ENCODE results near the gene MINDY2. TPM values are rescaled to one million over a fixed set of nuclear protein-coding genes. Genes with fewer than 3 reads are reported as not detected.
A peak's percentile ranks its signal among the peaks of the same experiment; 100 is the strongest.

The MINDY2 gene
- total RNA-seq, 1 donor from 2014 or later: 25.0 TPM

DNA sequence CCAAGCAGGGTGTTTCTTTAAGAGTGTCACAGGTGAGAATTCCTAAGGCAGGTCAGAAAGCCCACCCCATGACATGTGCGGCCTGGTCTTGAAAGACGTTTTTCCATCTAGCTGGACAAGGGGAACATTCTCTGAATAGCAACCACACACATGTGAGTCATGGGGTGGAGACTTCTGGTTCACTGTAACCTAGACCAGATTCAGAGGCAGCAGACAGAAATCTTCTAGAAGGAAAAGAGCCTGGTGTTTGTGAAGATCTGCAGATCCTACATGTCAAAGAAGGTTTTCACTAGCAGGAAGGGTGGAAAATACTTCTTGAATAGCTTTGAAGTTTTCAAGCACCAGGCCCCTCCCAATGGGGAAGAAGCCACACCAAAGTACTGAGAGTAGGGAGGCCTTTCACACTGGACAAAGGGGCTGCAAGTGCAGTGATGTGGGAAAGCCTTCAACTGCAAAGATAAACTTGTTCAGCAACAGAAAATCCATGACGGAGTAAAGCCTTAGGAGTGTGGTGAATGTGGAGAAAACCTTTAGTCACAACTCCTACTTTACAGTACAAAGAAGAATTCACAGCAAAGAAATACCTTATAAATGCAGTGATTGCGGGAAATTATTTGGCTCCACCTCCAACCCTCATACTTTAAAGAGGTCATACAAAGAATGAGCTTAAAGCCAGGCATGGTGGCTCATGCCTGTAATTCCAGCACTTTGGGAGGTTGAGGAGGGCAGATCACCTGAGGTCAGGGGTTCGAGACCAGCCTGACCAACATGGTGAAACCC is 39.2 kb upstream of the MINDY2 start:
- H3K4me1 ChIP-seq: peaks cover 2% of the 10 kb centered on the region
- Mint-ChIP-seq H3K9me3 (peaks cover 7% of the 10 kb centered on the region), H3K4me1 (peaks cover 14% of the 10 kb centered on the region), H3K27me3 (ENCODE audit: insufficient read depth, low read depth) (no peaks in the 10 kb centered on the region), H3K4me3 (no peak overlapping the region), H3K36me3 (peaks cover 36% of the 10 kb centered on the region), H3K27ac (no peak overlapping the region)
- no peak for TF ChIP-seq CTCF (IDR thresholded peaks at IDR 0.05)
- no peak for TF ChIP-seq EZH2phosphoT487 (IDR thresholded peaks at IDR 0.05)
- TF ChIP-seq EZH2 (IDR thresholded peaks at IDR 0.05): no peak
- H2AFZ ChIP-seq (replicated peaks): no peak overlapping the region
- no peak overlapping the region for H3K4me3 ChIP-seq
- no peak overlapping the region for H3K9ac ChIP-seq
- no peaks in the 10 kb centered on the region for H3K27me3 ChIP-seq
- H4K20me1 ChIP-seq (ENCODE audit: low read depth): peaks cover 58% of the 10 kb centered on the region
- peaks cover 100% of the 10 kb centered on the region for H3K79me2 ChIP-seq (ENCODE audit: low read depth)
- H3K36me3 ChIP-seq: no peaks in the 10 kb centered on the region
- no peaks in the 10 kb centered on the region for H3K9me3 ChIP-seq (ENCODE audit: low read depth)
- H3F3A ChIP-seq (ENCODE audit: low read depth): no peaks in the 10 kb centered on the region
- H3K27ac ChIP-seq: no peak overlapping the region
- no peak overlapping the region for H3K4me2 ChIP-seq
- no peak for DNase-seq (ENCODE audit: low spot score)

GRCh38 chr15:58732625-58733363 is 38.3 kb upstream of the MINDY2 start:
- peak overlapping the region; percentile 53 for H3K27ac Mint-ChIP-seq
- no peaks in the 10 kb centered on the region for H3K27me3 Mint-ChIP-seq (ENCODE audit: insufficient read depth, low read depth)
- H3K4me3 Mint-ChIP-seq: no peak overlapping the region
- H3F3A ChIP-seq (ENCODE audit: low read depth): no peaks in the 10 kb centered on the region
- peaks cover 14% of the 10 kb centered on the region for H3K4me1 Mint-ChIP-seq
- H3K4me3 ChIP-seq: no peak overlapping the region
- H3K4me1 ChIP-seq: peaks cover 2% of the 10 kb centered on the region
- no peaks in the 10 kb centered on the region for H3K9me3 ChIP-seq (ENCODE audit: low read depth)
- DNase-seq (ENCODE audit: low spot score): no peak
- H3K27ac ChIP-seq: no peak overlapping the region
- H3K4me2 ChIP-seq: no peak overlapping the region
- no peak for TF ChIP-seq CTCF (IDR thresholded peaks at IDR 0.05)
- TF ChIP-seq EZH2phosphoT487 (IDR thresholded peaks at IDR 0.05): no peak
- H3K36me3 ChIP-seq: no peaks in the 10 kb centered on the region
- no peak overlapping the region for H3K9ac ChIP-seq
- H2AFZ ChIP-seq (replicated peaks): no peak overlapping the region
- H3K9me3 Mint-ChIP-seq: peaks cover 7% of the 10 kb centered on the region
- peaks cover 67% of the 10 kb centered on the region for H4K20me1 ChIP-seq (ENCODE audit: low read depth)
- no peaks in the 10 kb centered on the region for H3K27me3 ChIP-seq
- peaks cover 100% of the 10 kb centered on the region for H3K79me2 ChIP-seq (ENCODE audit: low read depth)
- peaks cover 32% of the 10 kb centered on the region for H3K36me3 Mint-ChIP-seq

- Histone ChIP-seq H3K4me2 (no peak overlapping the region), H3K79me2 (ENCODE audit: low read depth) (peaks cover 100% of the 10 kb centered on the region), H4K20me1 (ENCODE audit: low read depth) (peaks cover 87% of the 10 kb centered on the region), H3K27me3 (no peaks in the 10 kb centered on the region), H3K9ac (no peak overlapping the region), H3F3A (ENCODE audit: low read depth) (no peaks in the 10 kb centered on the region), H3K4me1 (peaks cover 2% of the 10 kb centered on the region), H3K4me3 (no peak overlapping the region), H2AFZ (replicated peaks) (no peak overlapping the region), H3K9me3 (ENCODE audit: low read depth) (no peaks in the 10 kb centered on the region), H3K27ac (no peak overlapping the region), H3K36me3 (no peaks in the 10 kb centered on the region)
- TF ChIP-seq EZH2phosphoT487 (IDR thresholded peaks at IDR 0.05): no peak
- TF ChIP-seq EZH2 (IDR thresholded peaks at IDR 0.05): no peak
- TF ChIP-seq CTCF (IDR thresholded peaks at IDR 0.05): no peak
- Mint-ChIP-seq H3K27me3 (ENCODE audit: insufficient read depth, low read depth) (no peaks in the 10 kb centered on the region), H3K36me3 (peaks cover 25% of the 10 kb centered on the region), H3K4me3 (no peak overlapping the region), H3K4me1 (peaks cover 14% of the 10 kb centered on the region), H3K27ac (no peak overlapping the region), H3K9me3 (peaks cover 4% of the 10 kb centered on the region)
- no peak for DNase-seq (ENCODE audit: low spot score)
Measured at GRCh38 chr15:58734859-58735258, 36.2 kb upstream of the MINDY2 start.

All from neural progenitor cell (in vitro differentiated cells).